Measurements from ENCODE around the gene BIRC6.

The BIRC6 gene

GRCh38 chr2:32377928-32378327, 21.1 kb downstream of the BIRC6 start:
- DNase-seq, result no peak

- DNase-seq, result no peak
These were observed 22.5 kb downstream of the BIRC6 start for GRCh38 chr2:32379352-32379751.

- no peak for DNase-seq
These were observed 27.0 kb downstream of the BIRC6 start for GRCh38 chr2:32383858-32384257.

- no peak for DNase-seq
These were observed 27.7 kb downstream of the BIRC6 start for GRCh38 chr2:32384529-32384928.

- no peak for DNase-seq
These were observed 29.9 kb downstream of the BIRC6 start for GRCh38 chr2:32386739-32387138.

GRCh38 chr2:32399221-32399620, 42.4 kb downstream of the BIRC6 start:
- no peak for DNase-seq

- no peak for DNase-seq
These were observed 45.3 kb downstream of the BIRC6 start for GRCh38 chr2:32402091-32402490.

- DNase-seq, result no peak
These were observed 47.0 kb downstream of the BIRC6 start for GRCh38 chr2:32403782-32404181.

- DNase-seq, result no peak
These were observed 47.9 kb downstream of the BIRC6 start for GRCh38 chr2:32404691-32405090.

- DNase-seq, result no peak
These were observed 59.7 kb downstream of the BIRC6 start for GRCh38 chr2:32416519-32416918.

GRCh38 chr2:32417659-32418058, 60.8 kb downstream of the BIRC6 start:
- no peak for DNase-seq

- no peak for DNase-seq
These were observed 62.0 kb downstream of the BIRC6 start for GRCh38 chr2:32418778-32419177.

- no peak for DNase-seq
These were observed 65.3 kb downstream of the BIRC6 start for GRCh38 chr2:32422133-32422532.

- DNase-seq, result no peak
These were observed 66.7 kb downstream of the BIRC6 start for GRCh38 chr2:32423536-32423935.

GRCh38 chr2:32424739-32425138, 67.9 kb downstream of the BIRC6 start:
- no peak for DNase-seq

GRCh38 chr2:32425719-32426141, 68.9 kb downstream of the BIRC6 start:
- no peak for DNase-seq

GRCh38 chr2:32427672-32428610, 71.1 kb downstream of the BIRC6 start:
- DNase-seq, result no peak

GRCh38 chr2:32430804-32431203, 74.0 kb downstream of the BIRC6 start:
- DNase-seq, result no peak

GRCh38 chr2:32436150-32436549, 79.3 kb downstream of the BIRC6 start:
- DNase-seq, result no peak

- no peak for DNase-seq
These were observed 85.2 kb downstream of the BIRC6 start for GRCh38 chr2:32442020-32442467.

- no peak for DNase-seq
These were observed 89.5 kb downstream of the BIRC6 start for GRCh38 chr2:32446369-32446768.

GRCh38 chr2:32450851-32451250, 94.0 kb downstream of the BIRC6 start:
- no peak for DNase-seq

- no peak for DNase-seq
These were observed 95.7 kb downstream of the BIRC6 start for GRCh38 chr2:32452338-32453064.
